ENCODE data around the gene SMC6. TPM values are rescaled to one million over a fixed set of nuclear protein-coding genes. Genes with fewer than 3 reads are reported as not detected.

Gene SMC6
- total RNA-seq: 10 to 100 TPM; 10.4 to 13.4 TPM

GRCh38 chr2:17753803-17754663, at the start of gene SMC6, which contains the start of gene GEN1:
TSS of gene SMC6 (minus strand) at chr2:17753810. CDS start at chr2:17745946, 7,864 bp downstream.
TSS of gene GEN1 (plus strand) at chr2:17754138. CDS start at chr2:17759944, 5,806 bp downstream.
- peak within 1 kb of the TSS; percentile 89 for H3K4me3 ChIP-seq
- peaks cover 11 to 22% of the 10 kb centered on the region in 2 donors for H3K4me1 ChIP-seq (ENCODE audit: control insufficient read depth in 1 of 2, low read depth in 2 of 2)
- H3K27me3 ChIP-seq (replicated peaks; ENCODE audit: insufficient read depth): no peaks in the 10 kb centered on the region
- H3K36me3 ChIP-seq: no peaks in the 10 kb centered on the region
- peak within 1 kb of the TSS; percentile 94 to 96 for H3K27ac ChIP-seq
- peak; percentile 96 for ATAC-seq (ENCODE audit: insufficient number of reproducible peaks, low FRiP score, low read depth)
- no peaks in the 10 kb centered on the region for H3K9me3 ChIP-seq
- TF ChIP-seq, protein P1, sequence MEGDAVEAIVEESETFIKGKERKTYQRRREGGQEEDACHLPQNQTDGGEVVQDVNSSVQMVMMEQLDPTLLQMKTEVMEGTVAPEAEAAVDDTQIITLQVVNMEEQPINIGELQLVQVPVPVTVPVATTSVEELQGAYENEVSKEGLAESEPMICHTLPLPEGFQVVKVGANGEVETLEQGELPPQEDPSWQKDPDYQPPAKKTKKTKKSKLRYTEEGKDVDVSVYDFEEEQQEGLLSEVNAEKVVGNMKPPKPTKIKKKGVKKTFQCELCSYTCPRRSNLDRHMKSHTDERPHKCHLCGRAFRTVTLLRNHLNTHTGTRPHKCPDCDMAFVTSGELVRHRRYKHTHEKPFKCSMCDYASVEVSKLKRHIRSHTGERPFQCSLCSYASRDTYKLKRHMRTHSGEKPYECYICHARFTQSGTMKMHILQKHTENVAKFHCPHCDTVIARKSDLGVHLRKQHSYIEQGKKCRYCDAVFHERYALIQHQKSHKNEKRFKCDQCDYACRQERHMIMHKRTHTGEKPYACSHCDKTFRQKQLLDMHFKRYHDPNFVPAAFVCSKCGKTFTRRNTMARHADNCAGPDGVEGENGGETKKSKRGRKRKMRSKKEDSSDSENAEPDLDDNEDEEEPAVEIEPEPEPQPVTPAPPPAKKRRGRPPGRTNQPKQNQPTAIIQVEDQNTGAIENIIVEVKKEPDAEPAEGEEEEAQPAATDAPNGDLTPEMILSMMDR (IDR thresholded peaks at IDR 0.05): no peak
- DNase-seq (ENCODE audit: low spot score): peak; percentile 58

GRCh38 chr2:17800693-17801458, 47.3 kb upstream of the SMC6 start:
- Histone ChIP-seq H3K36me3 (no peaks in the 10 kb centered on the region), H3K4me3 (no peak overlapping the region), H3K27me3 (replicated peaks; ENCODE audit: insufficient read depth) (no peaks in the 10 kb centered on the region), H3K9me3 (no peaks in the 10 kb centered on the region), H3K27ac (no peak overlapping the region), H3K4me1 (ENCODE audit: control insufficient read depth in 1 of 2, low read depth in 2 of 2) (no peaks in the 10 kb centered on the region)
- ATAC-seq (ENCODE audit: insufficient number of reproducible peaks, low FRiP score, low read depth) (no peak), DNase-seq (ENCODE audit: low spot score) (no peak)
- TF ChIP-seq, protein P1 (IDR thresholded peaks at IDR 0.05): no peak

- DNase-seq (ENCODE audit: low spot score) (no peak), ATAC-seq (ENCODE audit: insufficient number of reproducible peaks, low FRiP score, low read depth) (no peak)
- Histone ChIP-seq H3K4me3 (no peak overlapping the region), H3K27ac (no peak overlapping the region), H3K4me1 (ENCODE audit: control insufficient read depth in 1 of 2, low read depth in 2 of 2) (no peaks in the 10 kb centered on the region), H3K9me3 (no peaks in the 10 kb centered on the region), H3K36me3 (no peaks in the 10 kb centered on the region), H3K27me3 (replicated peaks; ENCODE audit: insufficient read depth) (no peaks in the 10 kb centered on the region)
- TF ChIP-seq, protein P1 (IDR thresholded peaks at IDR 0.05): no peak
These were observed 46.6 kb upstream of the SMC6 start for GRCh38 chr2:17800219-17800618.

DNA sequence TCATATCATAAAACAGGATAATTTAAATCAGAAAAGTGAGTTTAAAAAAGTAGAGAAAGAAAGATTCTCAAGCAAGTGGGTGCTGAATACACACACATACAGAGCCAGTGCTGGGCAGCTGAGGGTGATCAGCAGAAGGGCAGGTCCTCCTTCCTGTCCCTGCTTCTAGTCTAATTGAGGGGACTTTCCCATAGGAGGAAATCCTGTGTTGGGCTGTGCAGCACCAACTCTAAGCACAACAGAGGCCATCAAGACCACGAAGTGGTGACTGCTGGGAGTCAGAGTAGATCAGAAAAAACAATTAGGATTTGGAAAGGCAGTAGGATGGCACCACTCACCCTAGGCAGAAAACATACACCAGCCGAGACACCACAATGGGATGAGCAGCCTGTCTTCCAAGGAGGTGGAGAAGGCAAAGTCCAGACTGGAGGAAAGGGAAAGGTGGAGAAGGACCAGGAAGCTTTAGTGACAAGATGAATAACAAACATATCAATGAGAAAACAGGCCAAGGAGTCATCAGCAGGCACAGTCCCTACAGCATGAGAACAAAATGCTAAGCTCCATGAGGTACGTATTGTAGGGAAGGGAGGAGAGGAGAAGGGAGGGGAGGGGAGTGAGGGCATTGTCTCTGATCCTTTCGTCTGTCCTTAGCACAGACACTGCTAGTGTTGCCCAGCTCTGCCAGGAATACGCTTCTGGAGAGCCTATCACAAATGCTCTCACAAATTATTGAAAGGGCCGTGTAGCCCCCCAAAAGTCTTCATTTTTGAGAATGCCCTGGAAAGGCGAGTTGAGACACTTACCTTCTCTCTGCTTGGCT, 45.9 kb upstream of the SMC6 start:
- ATAC-seq (ENCODE audit: insufficient number of reproducible peaks, low FRiP score, low read depth) (no peak), DNase-seq (ENCODE audit: low spot score) (no peak)
- Histone ChIP-seq H3K36me3 (no peaks in the 10 kb centered on the region), H3K9me3 (no peaks in the 10 kb centered on the region), H3K27ac (no peak overlapping the region), H3K4me1 (ENCODE audit: control insufficient read depth in 1 of 2, low read depth in 2 of 2) (no peaks in the 10 kb centered on the region), H3K4me3 (no peak overlapping the region), H3K27me3 (replicated peaks; ENCODE audit: insufficient read depth) (no peaks in the 10 kb centered on the region)
- TF ChIP-seq, protein P1 (IDR thresholded peaks at IDR 0.05): no peak
